HCT116 (cell line): ENCODE data around the gene CD63. TPM values are rescaled to one million over a fixed set of nuclear protein-coding genes. Genes with fewer than 3 reads are reported as not detected.

ENCODE experiments used
- ATAC-seq: fragments of 200-7000 bp; cut with Tn5 transposase; 2 replicates; pipeline ENCODE4 v1.9.1; 2020; ENCODE audit warnings: mild to moderate bottlenecking, moderate library complexity
- BruUV-seq: library from RNA; stranded (reverse); fragments of 400-500 nt; replicated peaks from 2 replicates; lab custom pipeline; 2021; lab: Mats Ljungman, UMichigan
- CTCF ChIA-PET: fragments of 300-600 bp; sonication (Branson Sonifier 250); formaldehyde crosslinking; loops from one replicate; lab custom pipeline; 2021; ENCODE audit warnings: antibody characterized with exemption; lab: Charles Lee
- POLR2A ChIA-PET: fragments of 300-600, 350-600 bp; sonication (Branson Sonifier 250); formaldehyde crosslinking; loops from one replicate; lab custom pipeline; 2021; ENCODE audit warnings: antibody characterized with exemption; lab: Charles Lee
- RAD21 ChIA-PET, 2 experiments: fragments of 300-600 bp; sonication (Branson Sonifier 250); formaldehyde crosslinking; loops; one replicate each; lab custom pipeline; 2023; ENCODE audit warnings: low total read pairs in 2 of 2; ENCODE audit not compliant: uncharacterized antibody in 2 of 2, unreplicated experiment in 2 of 2, low non-redundant PET in 1 of 2; lab: Charles Lee
- DNase-seq: peaks from one replicate; pipeline ENCODE4 v3.0.0-alpha.2; 2010; ENCODE audit warnings: low read depth, low spot score
- H2AFZ ChIP-seq: fragments of 200-600 bp; shearing (Covaris generic), sonication (generic); 2 replicates; pipeline ENCODE4 v1.6.1; 2017; ENCODE audit warnings: low read depth, mixed run types, mixed read lengths, antibody characterized with exemption, low read length; ENCODE audit not compliant: poor library complexity, severe bottlenecking
- H3K27ac ChIP-seq: 2 replicates; pipeline ENCODE4 v1.5.1; 2012; ENCODE audit warnings: low read depth, low read length
- H3K27me3 ChIP-seq: fragments of 200-600 bp; sonication (generic); 2 replicates; pipeline ENCODE4 v1.6.1; 2016; ENCODE audit warnings: mixed run types, low read length, mixed read lengths; ENCODE audit not compliant: insufficient read depth
- H3K36me3 ChIP-seq, 2 experiments: fragments of 200-500 bp in 1 of 2; fragments of 200-600 bp in 1 of 2; sonication (Bioruptor generic) in 1 of 2; sonication (generic) in 1 of 2; 2 replicates each; pipeline versions ENCODE4 v1.5.1 to v1.6.1; 2014 to 2016; ENCODE audit warnings: low read length in 2 of 2, inconsistent platforms in 1 of 2, mixed read lengths in 1 of 2, mixed run types in 1 of 2; ENCODE audit not compliant: insufficient read depth in 2 of 2, control insufficient read depth in 1 of 2
- H3K4me1 ChIP-seq, 2 experiments: fragments of 200-600 bp in 1 of 2; sonication (generic) in 1 of 2; 2 replicates each; pipeline versions ENCODE4 v1.5.1 to v1.6.1; 2012 to 2017; ENCODE audit warnings: low read length in 2 of 2, inconsistent platforms in 1 of 2, mild to moderate bottlenecking in 1 of 2, mixed read lengths in 1 of 2, mixed run types in 1 of 2, moderate library complexity in 1 of 2; ENCODE audit not compliant: insufficient read depth in 2 of 2, control insufficient read depth in 1 of 2
- H3K4me2 ChIP-seq: fragments of 200-600 bp; sonication (generic); 2 replicates; pipeline ENCODE4 v1.6.1; 2017; ENCODE audit warnings: mixed run types, low read length, mixed read lengths
- H3K4me3 ChIP-seq, 2 experiments: fragments of 200-600 bp in 1 of 2; sonication (generic) in 1 of 2; replicated peaks in 1 of 2; 2 replicates each; pipeline ENCODE4 v1.5.1; 2011 to 2016; ENCODE audit warnings: low read length in 2 of 2, control low read depth in 1 of 2, low read depth in 1 of 2, mild to moderate bottlenecking in 1 of 2, mixed read lengths in 1 of 2, mixed run types in 1 of 2
- H3K79me2 ChIP-seq: fragments of 200-600 bp; sonication (generic); 2 replicates; pipeline ENCODE4 v1.6.1; 2017; ENCODE audit warnings: mild to moderate bottlenecking, mixed run types, low read length, moderate library complexity, mixed read lengths; ENCODE audit not compliant: insufficient read depth
- H3K9ac ChIP-seq: fragments of 200-600 bp; sonication (generic); 2 replicates; pipeline ENCODE4 v1.6.1; 2016; ENCODE audit warnings: low read length, mixed read lengths
- H3K9me2 ChIP-seq: fragments of 200-600 bp; sonication (generic), shearing (Covaris generic); 2 replicates; pipeline ENCODE4 v1.6.1; 2017; ENCODE audit warnings: mixed run types, mild to moderate bottlenecking, moderate library complexity; ENCODE audit not compliant: insufficient read depth
- H3K9me3 ChIP-seq, 2 experiments: fragments of 200-500 bp in 1 of 2; fragments of 200-600 bp in 1 of 2; sonication (Bioruptor generic) in 1 of 2; sonication (generic) in 1 of 2; 2 replicates each; pipeline ENCODE4 v1.6.1; 2014 to 2017; ENCODE audit warnings: low read length in 2 of 2, mixed read lengths in 2 of 2, inconsistent platforms in 1 of 2, low read depth in 1 of 2, mild to moderate bottlenecking in 1 of 2, mixed run types in 1 of 2, moderate library complexity in 1 of 2; ENCODE audit not compliant: control insufficient read depth in 1 of 2, insufficient read depth in 1 of 2
- H4K20me1 ChIP-seq: fragments of 200-600 bp; sonication (generic), shearing (Covaris generic); 2 replicates; pipeline ENCODE4 v1.6.1; 2017; ENCODE audit warnings: mixed run types, mild to moderate bottlenecking, moderate library complexity; ENCODE audit not compliant: insufficient read depth
- ATF3 ChIP-seq: IDR thresholded peaks from 2 replicates; pipeline ENCODE4 v1.6.1; 2012
- CBX3 ChIP-seq: IDR thresholded peaks from 2 replicates; pipeline ENCODE4 v1.6.1; 2012; ENCODE audit warnings: low read depth
- CEBPB ChIP-seq: IDR thresholded peaks from 2 replicates; pipeline ENCODE4 v1.6.1; 2012; ENCODE audit warnings: low read depth
- CTCF ChIP-seq, 3 experiments: fragments of 200-600 bp in 1 of 3; sonication (generic) in 1 of 3; IDR thresholded peaks in 2 of 3; conservative IDR thresholded peaks in 1 of 3; 2 replicates each; pipeline ENCODE4 v1.5.1; 2012 to 2017; ENCODE audit warnings: low read depth in 2 of 3, low read length in 2 of 3, antibody characterized with exemption in 1 of 3, borderline replicate concordance in 1 of 3, control low read depth in 1 of 3, mild to moderate bottlenecking in 1 of 3, mixed read lengths in 1 of 3, mixed run types in 1 of 3, moderate library complexity in 1 of 3; ENCODE audit not compliant: insufficient read depth in 1 of 3
- ELF1 ChIP-seq: IDR thresholded peaks from 2 replicates; pipeline ENCODE4 v1.6.1; 2012; ENCODE audit warnings: low read depth, borderline replicate concordance
- EZH2 ChIP-seq: fragments of 200-600 bp; sonication (generic); IDR thresholded peaks from 2 replicates; pipeline ENCODE4 v1.6.1; 2017; ENCODE audit warnings: antibody characterized with exemption, mixed run types
- EZH2phosphoT487 ChIP-seq: fragments of 200-600 bp; IDR thresholded peaks from 2 replicates; pipeline ENCODE4 v1.6.1; 2018; ENCODE audit warnings: antibody characterized with exemption, borderline replicate concordance
- FOSL1 ChIP-seq: IDR thresholded peaks from 2 replicates; pipeline ENCODE4 v1.6.1; 2012; ENCODE audit warnings: low read depth
- JUND ChIP-seq: IDR thresholded peaks from 2 replicates; pipeline ENCODE4 v1.6.1; 2012
- MAX ChIP-seq: IDR thresholded peaks from 2 replicates; pipeline ENCODE4 v1.6.1; 2012
- POLR2A ChIP-seq: IDR thresholded peaks from 2 replicates; pipeline ENCODE4 v1.7.0; 2011; ENCODE audit warnings: borderline replicate concordance; ENCODE audit not compliant: insufficient read depth, insufficient read length; ENCODE audit errors: extremely low read depth
- POLR2AphosphoS5 ChIP-seq: IDR thresholded peaks from 2 replicates; pipeline ENCODE4 v1.6.1; 2011; ENCODE audit warnings: mild to moderate bottlenecking, low read depth, low read length, moderate library complexity
- RAD21 ChIP-seq: IDR thresholded peaks from 2 replicates; pipeline ENCODE4 v1.6.1; 2012; ENCODE audit warnings: low read depth, mild to moderate bottlenecking
- SP1 ChIP-seq: IDR thresholded peaks from 2 replicates; pipeline ENCODE4 v1.6.1; 2012; ENCODE audit warnings: low read depth
- SRF ChIP-seq: IDR thresholded peaks from 2 replicates; pipeline ENCODE4 v1.6.1; 2012; ENCODE audit warnings: low read depth
- TCF7L2 ChIP-seq: IDR thresholded peaks from 2 replicates; pipeline ENCODE4 v1.7.0; 2011; ENCODE audit warnings: borderline replicate concordance, inconsistent platforms; ENCODE audit not compliant: insufficient read depth, insufficient read length; ENCODE audit errors: extremely low read depth
- YY1 ChIP-seq: IDR thresholded peaks from 2 replicates; pipeline ENCODE4 v1.6.1; 2011; ENCODE audit warnings: low read length, low read depth, moderate library complexity, mild to moderate bottlenecking; ENCODE audit not compliant: insufficient replicate concordance; ENCODE audit errors: extremely low read depth
- ZBTB33 ChIP-seq: IDR thresholded peaks from 2 replicates; pipeline ENCODE4 v1.6.1; 2011; ENCODE audit warnings: mild to moderate bottlenecking, low read length, moderate library complexity; ENCODE audit not compliant: insufficient replicate concordance; ENCODE audit errors: extremely low read depth
- ZFX ChIP-seq: fragments of 450-650 bp; IDR thresholded peaks from 2 replicates; pipeline ENCODE4 v1.6.1; 2017
- ZNF274 ChIP-seq: fragments of 200-500 bp; sonication (Bioruptor generic); IDR thresholded peaks from 2 replicates; pipeline ENCODE4 v1.6.1; 2014; ENCODE audit warnings: mild to moderate bottlenecking, low read depth, low read length, inconsistent platforms
- intact Hi-C: fragments of 100-400 bp; cut with micrococcal nuclease; formaldehyde crosslinking; loops from 2 replicates; pipeline ENCODE4 v1.10.0; 2022
- total RNA-seq: library from RNA; stranded (reverse); gene quantifications from one replicate; pipeline ENCODE4 v1.2.1, GENCODE V29; 2021; ENCODE audit not compliant: unreplicated experiment

Gene CD63
- total RNA-seq, 1 experiment from 2014 or later, result 355 TPM

GRCh38 chr12:55741931-55742680 is 13.3 kb upstream of the CD63 start:
- ChIA-PET POLR2A (interaction anchor here (0.6 to 0.9 kb wide), 3 partner anchors 232 to 809 kb away, joined by 3 to 4 read pairs (median 3); partner anchors contain the start of genes MYL6 and RAB5B), RAD21 (no interaction called here), CTCF (interaction anchor here (0.7 to 0.9 kb wide), 2 partner anchors 55 to 287 kb away, joined by 4 read pairs; no protein-coding TSS in a partner anchor)
- Histone ChIP-seq H4K20me1 (no peaks in the 10 kb centered on the region), H2AFZ (no peak overlapping the region), H3K4me1 (peaks cover 17 to 48% of the 10 kb centered on the region in 2 experiments), H3K27ac (no peak overlapping the region), H3K79me2 (peaks cover 3% of the 10 kb centered on the region; the same call in 1 of the 2 replicates), H3K36me3 (no peaks in the 10 kb centered on the region), H3K27me3 (no peaks in the 10 kb centered on the region), H3K4me2 (peak overlapping the region; percentile 70), H3K9me3 (no peaks in the 10 kb centered on the region), H3K9me2 (no peaks in the 10 kb centered on the region), H3K9ac (peak overlapping the region; percentile 26; the same call in 1 of the 2 replicates)
- intact Hi-C loops, result no loop called here
- DNase-seq (no peak), ATAC-seq (no peak)
- no TSS peak for BruUV-seq
- TF ChIP-seq CBX3 (no peak), EZH2 (no peak), YY1 (no peak), POLR2A (no peak), CEBPB (no peak), CTCF (IDR thresholded peaks at IDR 0.05 in 2 of 3, conservative IDR thresholded peaks at IDR 0.05 in 1 of 3; ENCODE audit: borderline replicate concordance in 1 of 3, insufficient read depth in 1 of 3, low read depth in 2 of 3, low read length in 2 of 3) (no peak), TCF7L2 (no peak), ZBTB33 (no peak), SRF (no peak), ZNF274 (no peak), SP1 (no peak), EZH2phosphoT487 (no peak), MAX (no peak), POLR2AphosphoS5 (no peak; the same call in 1 of the 2 replicates), FOSL1 (no peak), JUND (no peak), ATF3 (no peak), ZFX (no peak), ELF1 (no peak), RAD21 (no peak)
- TF ChIP-seq, all 23 proteins: peak for 0
- H3K4me3 ChIP-seq, result peak overlapping the region; percentile 32 to 46
